Stimulated activated CD8-positive, alpha-beta memory T cell treated with anti-CD3 and anti-CD28 coated beads, Interleukin-7, amount 100 ng/mL, for 4 hours (primary cell): Measurements from ENCODE around the gene NSUN6.
"Not testable (repeated sequence)": the region's sequence is repeated elsewhere in the genome, so short reads cannot be mapped to it uniquely, and the experiment has no call there.

Experiments used
- DNase-seq, 2 donors: peaks; one replicate each; pipeline ENCODE4 v3.0.0-alpha.2; 2020; ENCODE audit warnings: low read depth in 2 of 2

Gene NSUN6

DNA sequence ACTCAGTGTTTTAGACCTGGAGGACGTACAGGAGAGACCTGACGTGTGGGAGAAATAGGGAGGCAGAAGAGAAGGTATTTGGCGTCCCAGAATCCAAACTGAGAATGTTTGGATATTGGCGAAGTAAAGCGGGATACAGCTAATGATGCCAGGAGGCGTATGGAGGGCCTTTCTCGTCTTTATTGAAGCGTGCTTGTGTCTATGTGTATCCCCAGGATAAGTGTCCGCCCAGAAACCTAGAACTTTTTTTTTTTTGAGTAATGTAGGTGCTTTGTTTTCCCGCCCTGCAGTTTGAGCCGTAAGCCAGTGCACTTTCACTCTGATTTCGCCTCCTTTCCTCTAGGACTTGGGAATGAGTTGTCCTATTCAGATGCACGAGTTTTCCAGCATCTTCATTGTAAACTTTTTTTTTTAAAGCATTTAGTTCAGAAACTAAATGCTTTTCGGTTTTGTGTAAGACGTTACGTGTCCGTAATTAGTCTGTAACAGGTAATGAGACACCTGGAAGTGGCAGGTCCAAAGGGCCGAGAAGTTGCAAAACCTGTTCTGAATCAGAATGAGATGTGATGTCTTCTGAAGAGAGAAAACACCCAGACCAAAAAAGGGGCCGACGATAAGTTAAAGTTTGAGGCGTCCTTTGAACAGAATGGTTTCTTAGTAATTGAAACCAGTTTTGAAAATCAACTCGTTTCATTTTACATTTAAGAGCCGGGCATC is 8.6 kb upstream of the NSUN6 start:
- DNase-seq = no peak

DNA sequence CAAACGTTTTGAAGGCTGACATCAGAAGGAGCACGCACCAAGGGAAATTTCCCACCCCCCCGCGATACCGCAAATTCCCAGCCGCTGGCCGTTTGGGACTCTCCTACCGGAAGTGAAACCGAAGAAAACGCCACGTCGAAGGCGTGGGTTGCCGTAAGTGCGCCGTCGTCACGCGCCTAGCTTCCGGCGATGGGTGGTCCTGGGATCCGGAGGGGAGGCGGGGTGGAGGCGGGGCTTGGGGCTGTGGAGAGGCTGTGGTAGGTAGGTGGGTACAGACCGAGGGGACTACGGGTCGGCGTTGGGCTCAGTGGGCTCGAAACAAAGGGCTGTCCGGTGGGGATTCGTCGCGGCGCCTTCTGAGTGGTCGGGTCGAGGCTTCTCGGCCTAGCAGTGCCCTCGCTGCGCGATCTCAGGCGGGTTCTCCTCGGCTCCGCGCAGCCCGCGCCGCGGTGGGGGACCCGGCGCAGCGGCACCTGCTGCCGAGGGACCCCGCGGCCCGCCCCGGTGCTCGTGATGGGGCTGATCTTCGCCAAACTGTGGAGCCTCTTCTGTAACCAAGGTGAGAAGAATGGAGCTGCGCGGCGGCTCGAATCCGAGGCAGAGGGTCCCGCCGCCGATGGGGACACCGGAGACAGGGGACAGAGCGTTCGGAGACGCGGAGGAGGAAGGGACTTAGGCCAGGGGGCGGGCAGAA is 7.9 kb upstream of the NSUN6 start, which contains the start of gene ARL5B:
TSS of gene ARL5B (plus strand) at position 307 of the 694 bp plus-strand sequence. CDS start at position 514, 207 bp downstream.
- peak; percentile 95 to 97 for DNase-seq

GRCh38 chr10:18658271-18659124 is 7.1 kb upstream of the NSUN6 start:
- no peak for DNase-seq

DNA sequence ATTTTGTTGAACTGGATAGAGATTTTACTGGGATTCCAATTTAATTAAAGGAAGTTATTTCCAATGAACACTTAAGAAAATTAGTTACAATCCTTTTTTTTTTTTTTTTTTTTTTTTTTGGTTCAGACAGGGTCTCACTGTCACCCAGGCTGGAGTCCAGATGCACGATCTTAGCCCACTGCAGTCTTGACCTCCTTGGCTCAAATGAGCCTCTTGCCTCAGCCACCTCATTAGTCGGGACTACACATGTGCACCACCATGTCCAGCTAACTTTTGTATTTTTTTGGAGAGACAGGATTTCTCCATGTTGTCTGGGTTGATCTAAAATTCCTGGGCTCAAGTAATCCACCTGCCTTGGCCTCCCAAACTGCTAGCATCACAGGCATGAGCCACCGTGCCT is 5.3 kb upstream of the NSUN6 start:
- no peak for DNase-seq

DNA sequence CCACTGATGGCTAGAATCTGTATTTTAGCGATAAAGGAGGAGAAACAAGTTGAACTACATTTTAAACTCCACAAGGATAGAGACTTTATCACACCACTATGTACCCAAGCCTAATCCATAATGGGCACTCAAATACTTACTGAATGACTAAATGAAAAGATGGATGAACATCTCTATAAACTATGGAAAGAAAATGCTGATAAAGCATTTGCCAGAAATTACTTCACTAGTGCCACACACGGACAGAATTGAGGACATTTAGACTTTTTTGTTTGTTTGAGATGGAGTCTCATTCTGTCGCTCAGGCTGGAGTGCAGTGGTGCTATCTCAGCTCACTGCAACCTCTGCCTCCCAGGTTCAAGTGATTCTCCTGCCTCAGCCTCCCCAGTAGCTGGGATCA is 1.7 kb upstream of the NSUN6 start:
- no peak for DNase-seq

DNA sequence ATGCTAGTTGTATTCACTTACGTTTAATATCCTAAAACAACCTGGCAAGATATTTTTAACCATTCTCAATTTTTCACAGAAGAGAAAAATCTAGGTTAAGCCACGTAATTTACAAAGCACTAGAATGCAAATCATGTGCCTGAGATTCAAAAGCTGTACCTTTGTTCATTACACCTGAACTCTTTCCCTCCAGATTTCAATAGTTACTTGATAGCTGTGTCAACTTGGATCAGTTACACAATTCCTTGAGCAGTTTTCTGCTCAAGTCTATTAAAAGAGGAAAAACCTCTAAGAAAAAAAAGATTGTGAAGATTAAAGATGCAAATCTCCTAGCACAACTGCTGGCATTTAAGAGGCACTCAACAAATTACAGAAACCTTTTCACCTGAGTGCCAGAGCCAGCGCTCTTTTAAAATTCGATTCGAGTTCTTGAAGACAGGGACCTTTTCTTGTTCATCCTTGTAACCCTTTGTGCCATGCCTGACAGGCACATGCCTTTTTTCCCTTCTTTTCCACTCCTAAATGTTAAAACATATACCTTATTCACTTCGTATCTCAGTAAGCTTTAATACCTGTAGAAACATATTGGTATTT is 886 bp downstream of the NSUN6 start:
- no peak for DNase-seq

DNA sequence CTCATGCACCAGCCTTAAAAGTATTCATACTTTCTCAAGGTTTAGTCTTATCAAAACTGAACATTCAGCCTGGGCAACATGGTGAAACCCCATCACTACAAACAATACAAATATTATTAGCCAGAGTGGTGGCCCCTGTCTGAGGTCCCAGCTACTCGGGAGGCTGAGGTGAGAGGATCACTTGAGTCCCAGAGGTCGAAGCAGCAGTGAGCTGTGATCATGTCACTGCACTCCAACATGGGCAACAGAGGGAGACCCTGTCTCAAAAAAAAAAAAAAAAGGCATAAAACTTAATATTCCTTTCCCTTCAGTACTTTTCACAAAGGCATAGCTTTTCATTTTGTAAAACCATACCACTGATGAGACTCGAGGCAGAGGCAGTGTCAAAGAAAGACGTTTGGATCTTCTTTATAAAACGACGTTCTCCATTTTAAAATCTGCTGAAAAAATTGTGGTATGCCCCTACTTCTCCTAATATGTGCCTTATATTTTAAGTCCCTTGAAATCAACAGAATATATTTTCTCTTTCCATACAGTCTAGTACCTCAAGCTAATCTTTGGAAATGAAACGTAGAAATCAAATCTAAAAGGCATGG is 1.9 kb downstream of the NSUN6 start:
- DNase-seq = no peak

- no peak for DNase-seq
Observed at GRCh38 chr10:18647945-18648344, 3.4 kb downstream of the NSUN6 start.

DNA sequence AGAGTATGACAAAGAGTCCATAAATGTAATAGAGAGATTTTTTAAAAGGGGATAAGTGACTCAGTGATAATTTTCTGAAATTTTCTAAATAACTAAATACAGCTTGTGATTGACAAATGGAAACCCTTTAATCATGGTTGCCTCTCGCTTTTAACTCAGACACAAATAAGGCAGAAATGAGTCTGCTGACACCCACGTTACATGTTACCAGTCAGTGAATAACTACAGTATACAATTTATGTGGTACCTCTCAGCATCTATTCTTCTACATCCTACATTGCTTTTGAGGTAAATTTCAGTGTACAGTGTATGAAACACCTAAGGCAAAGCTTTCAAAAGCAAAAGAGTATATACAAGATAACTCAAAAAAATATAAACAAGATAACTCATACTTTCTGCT is 4.2 kb downstream of the NSUN6 start:
- no peak for DNase-seq

GRCh38 chr10:18639719-18640118 is 11.7 kb downstream of the NSUN6 start:
- not testable (repeated sequence) for DNase-seq

GRCh38 chr10:18637400-18637799 is 14.0 kb downstream of the NSUN6 start:
- not testable (repeated sequence) for DNase-seq

- no peak for DNase-seq
Observed at GRCh38 chr10:18635995-18636394, 15.4 kb downstream of the NSUN6 start.

DNA sequence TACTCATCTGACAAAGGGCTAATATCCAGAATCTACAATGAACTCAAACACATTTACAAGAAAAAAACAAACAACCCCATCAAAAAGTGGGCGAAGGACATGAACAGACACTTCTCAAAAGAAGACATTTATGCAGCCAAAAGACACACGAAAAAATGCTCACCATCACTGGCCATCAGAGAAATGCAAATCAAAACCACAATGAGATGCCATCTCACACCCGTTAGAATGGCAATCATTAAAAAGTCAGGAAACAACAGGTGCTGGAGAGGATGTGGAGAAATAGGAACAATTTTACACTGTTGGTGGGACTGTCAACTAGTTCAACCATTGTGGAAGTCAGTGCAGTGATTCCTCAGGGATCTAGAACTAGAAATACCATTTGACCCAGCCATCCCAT is 18.9 kb downstream of the NSUN6 start:
- not testable (repeated sequence) for DNase-seq

DNA sequence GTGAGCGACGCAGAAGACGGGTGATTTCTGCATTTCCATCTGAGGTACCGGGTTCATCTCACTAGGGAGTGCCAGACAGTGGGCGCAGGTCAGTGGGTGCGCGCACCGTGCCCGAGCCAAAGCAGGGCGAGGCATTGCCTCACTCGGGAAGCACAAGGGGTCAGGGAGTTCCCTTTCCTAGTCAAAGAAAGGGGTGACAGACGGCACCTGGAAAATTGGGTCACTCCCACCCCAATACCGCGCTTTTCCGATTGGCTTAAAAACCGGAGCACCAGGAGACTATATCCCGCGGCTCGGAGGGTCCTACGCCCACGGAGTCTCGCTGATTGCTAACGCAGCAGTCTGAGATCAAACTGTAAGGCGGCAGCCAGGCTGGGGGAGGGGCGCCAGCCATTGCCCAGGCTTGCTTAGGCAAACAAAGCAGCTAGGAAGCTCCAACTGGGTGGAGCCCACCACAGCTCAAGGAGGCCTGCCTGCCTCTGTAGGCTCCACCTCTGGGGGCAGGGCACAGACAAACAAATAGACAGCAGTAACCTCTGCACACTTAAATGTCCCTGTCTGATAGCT is 23.9 kb downstream of the NSUN6 start:
- peak; percentile 54 to 71 for DNase-seq

GRCh38 chr10:18625886-18626285 is 25.5 kb downstream of the NSUN6 start:
- no peak for DNase-seq

DNA sequence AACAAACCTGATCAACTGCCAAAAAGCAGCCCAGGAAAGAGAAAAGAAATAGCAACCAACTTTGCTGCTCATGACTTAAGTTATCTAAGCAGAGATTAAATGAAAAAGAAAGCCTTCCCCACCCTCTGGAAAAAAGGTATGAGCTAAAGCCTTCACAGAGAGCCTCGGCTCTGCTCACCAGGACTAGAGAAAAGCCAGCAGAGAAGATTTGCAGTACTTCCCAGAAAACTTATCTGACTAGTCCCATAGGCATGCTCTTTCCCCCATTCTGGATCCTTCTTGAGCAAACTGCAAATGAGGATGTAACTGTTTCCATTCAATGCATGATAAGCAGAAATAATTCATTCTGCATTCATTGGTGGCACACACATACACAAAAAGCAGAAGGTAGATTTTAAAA is 27.7 kb downstream of the NSUN6 start:
- DNase-seq = not testable (repeated sequence)

DNA sequence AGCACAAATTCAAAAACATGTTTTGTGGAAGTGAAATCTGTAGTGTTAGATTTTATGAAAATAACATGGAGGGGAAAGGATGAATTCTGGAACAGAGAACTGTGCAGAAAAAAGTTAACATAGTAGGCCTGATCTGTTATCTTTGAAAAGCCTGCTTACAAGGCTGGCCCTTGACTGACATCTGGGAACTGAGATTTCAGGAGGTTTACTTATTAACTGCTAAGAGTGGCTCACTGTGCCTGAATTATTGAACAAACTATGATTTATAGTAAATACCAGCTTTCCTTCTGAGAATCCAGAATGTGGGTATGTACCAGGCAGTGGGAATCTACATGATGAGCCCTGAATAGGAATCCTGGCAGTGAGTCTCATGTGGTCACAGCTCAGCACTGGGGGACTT is 30.5 kb downstream of the NSUN6 start:
- DNase-seq = no peak

DNA sequence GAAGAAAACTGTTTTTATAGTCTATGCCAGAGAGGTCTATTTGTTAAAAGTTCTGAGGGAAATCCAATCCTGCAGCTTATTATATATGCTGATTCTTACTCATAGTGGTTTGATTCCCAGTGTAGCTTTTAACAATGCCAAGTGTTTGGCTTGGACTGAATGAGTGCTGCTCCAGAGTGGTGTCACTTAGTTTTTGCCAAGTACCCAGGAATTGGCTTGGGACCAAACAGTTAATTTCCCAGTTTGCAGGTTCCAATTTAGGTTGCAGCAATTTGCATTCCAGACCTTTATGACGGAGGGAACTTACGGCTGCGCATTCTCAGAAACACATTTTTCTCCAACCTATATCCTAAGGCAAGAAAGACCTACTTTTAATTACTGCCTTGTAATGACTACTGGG is 32.4 kb downstream of the NSUN6 start:
- DNase-seq = no peak

DNA sequence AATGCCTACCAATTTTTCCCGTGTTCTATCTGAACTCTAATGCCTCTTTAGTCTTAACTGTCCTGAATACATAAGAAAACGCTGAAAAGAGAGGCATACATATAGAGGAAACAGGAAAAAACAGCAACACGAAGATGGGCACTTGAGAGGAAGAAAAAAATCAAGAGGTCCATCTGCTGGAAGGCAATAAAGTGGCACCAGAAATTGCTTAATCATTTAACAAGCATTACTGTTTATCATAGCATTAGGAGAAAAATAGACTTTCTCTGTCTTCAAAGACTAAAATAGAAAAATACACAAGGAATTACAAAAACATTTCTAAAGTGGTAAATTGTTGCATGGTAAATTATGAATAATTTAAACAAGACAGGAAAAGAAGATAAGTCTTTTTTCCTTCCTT is 35.0 kb downstream of the NSUN6 start:
- DNase-seq = no peak

DNA sequence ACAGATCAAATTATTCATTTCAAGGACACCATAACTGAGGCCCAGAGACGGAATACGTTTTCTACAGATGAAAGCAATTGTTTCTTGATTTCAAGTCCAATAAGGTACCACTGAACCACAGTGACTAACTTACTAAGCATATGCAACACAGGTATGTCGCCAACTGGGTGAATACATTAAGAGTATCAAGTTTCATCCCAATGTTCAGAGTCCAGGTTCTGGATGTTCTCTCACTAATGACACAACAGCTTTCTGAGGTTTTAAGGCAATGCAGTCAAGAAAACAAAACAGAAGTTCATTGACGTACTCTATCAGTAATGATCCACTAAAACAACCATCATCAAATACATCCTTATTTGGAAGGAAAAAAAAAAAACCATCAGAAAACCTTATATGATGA is 35.8 kb downstream of the NSUN6 start:
- DNase-seq = no peak

DNA sequence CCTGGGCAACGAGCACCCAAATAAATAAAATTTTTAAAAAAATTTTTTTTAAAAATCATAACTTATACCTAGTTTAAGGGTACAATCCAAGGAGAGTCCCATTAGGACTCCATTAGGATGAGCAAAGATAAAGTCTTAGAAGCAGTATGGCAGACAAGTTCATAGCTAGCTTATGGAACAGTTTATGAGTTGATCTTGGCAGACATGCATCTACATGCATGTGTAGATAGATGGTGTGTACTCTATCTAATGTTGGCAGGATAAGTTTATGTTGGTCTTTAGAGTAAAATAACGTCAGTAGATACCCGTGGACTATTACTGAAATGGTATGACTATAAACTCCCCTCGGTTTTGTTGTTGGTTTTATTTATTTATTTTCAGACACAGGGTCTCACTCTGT is 40.2 kb downstream of the NSUN6 start:
- DNase-seq = no peak
